Limb (tissue), 2 donors: ENCODE measurements around the gene TST.

Experiments
- DNase-seq, 2 donors: peaks; one replicate each; pipeline ENCODE4 v3.0.0-alpha.2; 2016; ENCODE audit errors: extremely low spot score in 2 of 2

The TST gene

DNA sequence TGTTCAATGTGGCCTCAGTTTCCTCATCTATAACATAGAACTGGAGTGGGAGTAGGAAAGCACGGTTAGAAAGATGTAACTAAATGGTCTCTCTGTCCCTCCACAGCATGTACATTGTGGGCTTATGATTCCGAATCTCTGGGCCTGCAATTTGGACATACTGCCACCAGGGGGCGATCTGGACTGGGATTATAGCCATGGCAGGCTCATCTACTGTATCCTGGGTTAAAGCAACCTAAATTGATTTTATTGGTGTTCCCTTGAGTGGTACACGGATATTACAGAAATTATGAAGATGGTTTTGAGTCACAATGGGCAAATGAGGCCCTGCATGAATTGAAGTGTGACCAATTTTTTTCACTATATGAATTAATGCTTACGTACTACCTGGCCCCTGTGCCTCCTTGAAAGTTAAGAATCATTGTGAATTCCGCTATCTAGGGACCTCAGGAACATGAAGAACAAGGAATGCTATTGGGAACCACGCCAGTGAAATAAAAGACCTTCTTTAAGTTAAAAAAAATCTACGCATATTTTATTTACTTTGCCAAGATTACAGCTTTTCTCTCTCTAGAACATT is 32.9 kb downstream of the TST start:
- no peak for DNase-seq

DNA sequence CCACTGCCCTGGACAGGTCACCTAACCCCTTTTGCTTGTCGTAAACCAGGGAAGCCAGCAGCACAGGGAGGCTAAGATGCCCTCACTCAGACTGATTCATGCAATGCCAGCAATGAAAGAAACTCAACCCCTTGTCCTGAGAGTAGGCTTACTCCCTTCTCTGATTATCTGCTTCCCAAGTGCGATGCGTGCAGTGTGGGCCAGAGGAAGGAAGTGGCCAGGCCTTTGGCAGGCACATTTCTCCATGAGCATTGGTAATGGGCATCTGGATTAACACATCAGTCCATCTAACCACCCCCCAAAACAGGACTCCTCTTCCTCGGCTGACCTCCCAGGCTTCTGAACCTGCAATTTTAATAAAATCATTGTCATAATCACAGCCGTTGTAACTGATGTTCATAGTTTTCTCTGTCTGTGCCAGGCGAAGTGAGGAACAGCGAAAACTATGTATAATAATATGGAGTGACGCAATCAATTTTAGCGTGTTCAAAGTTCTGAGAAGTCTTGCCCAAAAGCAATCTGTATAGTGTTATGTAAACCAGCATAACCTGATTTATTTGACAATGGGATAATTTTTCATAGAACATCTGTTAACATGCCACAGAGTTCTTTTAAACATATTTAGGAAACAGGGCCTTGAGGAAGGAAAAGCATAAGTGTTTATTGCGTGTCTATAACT is 33.9 kb downstream of the TST start:
- DNase-seq = no peak

DNA sequence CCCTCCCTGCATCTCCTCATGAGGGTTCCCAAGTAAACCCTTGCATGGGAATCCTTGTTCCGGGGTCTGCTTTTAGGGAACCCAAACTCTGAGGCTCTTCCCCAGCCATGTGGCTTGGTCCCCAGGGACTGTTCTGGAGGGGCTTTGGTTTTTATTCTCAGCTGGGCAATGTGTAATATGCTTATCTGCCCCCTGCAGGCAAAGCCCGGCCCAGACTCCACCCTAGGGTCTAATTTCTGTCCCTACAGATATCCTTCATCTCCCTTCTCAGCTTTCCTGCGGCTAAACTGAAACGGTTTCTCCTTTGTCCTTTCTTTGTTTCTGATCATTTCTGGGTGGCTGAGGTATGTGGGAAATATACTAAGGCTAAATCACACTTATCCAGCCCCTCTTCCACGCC is 37.1 kb downstream of the TST start:
- DNase-seq = no peak

DNA sequence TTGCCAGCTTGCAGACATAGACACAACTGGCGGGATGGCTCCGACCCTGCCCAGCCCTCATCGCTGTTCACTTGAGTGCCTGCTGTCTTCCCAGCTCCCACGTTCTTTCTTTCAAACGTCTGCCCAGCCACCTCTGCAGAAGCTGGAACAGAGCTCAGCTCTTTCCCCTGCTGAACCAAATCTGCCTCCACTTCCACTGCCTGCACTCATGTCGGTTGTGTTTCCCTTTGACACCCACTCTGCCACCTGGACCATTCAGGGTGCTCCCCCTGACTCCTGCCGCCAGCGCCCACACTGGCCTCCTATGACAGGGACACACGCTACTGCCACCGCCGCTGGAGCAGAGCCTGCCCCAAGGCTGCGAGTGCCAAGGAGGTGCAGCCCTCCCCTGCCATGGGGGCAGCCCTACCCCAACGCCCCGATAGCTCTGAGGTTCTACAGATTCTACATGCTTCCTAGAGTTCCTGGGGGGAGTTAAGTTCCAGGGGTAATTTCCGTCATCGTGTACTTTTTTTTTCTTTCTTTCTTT is 37.9 kb downstream of the TST start:
- no peak for DNase-seq

DNA sequence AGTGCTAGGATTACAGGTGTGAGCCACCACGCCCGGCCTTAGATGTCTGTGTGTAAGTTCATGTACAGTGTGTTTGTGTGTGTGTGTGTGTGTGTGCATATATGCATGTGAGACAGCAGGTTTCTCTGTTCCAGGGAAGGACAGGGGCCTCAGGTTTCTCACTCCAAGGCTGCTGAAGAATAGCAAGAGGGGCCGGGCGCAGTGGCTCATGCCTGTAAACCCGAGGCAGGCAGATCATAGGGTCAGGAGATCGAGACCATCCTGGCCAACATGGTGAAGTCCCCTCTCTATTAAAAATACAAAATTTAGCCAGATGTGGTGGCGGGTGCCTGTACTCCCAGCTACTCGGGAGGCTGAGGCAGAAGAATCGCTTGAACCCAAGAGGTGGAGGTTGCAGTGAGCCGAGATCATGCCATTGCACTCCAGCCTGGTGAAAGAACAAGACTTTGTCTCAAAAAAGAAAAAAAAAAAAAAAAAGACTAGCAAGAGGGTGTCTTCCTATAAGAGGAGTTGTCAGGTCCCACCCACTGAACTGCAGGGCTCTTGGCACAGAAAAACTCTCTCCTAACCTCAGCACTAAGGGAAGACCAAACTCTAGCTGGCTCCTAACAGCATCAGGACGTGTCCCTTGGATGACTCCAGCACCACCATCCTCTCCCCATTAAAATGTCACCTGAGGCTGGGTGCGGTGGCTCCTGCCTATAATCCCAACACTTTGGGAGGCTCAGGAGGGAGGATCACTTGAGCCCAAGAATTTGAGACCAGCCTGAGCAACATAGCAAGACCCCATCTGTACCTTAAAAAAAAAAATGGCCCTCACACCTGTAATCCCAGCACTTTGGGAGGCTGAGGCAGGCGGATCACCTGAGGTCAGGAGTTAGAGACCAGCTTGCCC is 40.0 kb downstream of the TST start:
- no peak for DNase-seq

DNA sequence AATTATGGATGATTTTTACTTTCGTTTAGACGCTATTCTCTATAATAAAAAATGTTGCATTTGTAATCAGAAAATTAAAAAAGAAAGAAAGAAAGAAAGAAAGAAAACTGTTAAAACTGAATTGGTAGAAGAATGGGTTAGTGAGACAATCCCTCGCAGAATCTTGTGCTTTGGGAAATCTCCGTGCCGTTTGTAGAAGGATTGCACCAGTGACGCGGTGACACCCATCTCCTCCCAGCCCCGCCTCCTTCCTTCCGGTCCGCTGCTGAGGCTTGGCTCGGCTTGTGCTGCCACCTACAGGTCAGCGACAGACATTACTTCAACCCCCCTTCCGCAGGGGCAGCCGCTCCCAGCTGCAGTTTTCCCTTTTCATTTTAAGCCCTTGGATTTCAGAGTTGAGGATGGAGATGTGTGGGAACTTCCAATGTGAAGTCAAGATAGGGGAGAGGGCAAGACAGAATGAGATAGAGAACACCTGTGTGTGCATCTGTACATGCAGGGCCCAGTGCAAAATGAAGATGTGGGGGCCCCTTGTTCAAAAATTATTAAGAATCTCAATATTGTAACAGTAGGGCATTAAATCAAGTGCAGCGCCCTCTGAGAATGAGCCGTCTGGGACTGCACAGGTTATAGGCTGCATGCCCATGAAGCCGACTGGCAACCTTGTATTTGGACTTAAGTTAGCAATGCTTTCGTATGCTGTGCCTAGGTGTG is 41.1 kb downstream of the TST start:
- peak; percentile 93 for DNase-seq

DNA sequence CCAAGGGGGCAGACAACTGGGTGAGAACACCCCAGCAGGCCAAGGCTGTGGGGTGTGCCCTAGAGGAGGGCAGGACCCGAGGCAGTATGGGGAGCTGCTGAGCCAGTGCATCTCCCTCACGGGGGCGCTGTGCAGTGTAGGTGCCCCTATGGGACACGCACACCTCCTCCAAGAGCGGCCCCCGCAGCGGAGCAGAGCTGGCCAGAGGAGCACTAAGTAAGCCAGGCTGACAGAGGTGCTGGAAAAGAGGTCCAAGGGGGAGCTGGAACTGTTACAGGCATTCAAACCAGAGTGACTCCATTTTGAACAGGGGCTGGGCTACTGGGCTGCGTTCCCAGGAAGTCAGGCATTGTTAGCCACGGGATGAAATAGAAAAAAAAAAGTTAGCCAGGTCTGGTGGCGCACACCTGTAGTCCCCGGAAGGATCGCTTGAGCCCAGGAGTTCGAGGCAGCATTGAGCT is 41.8 kb downstream of the TST start:
- DNase-seq = no peak

DNA sequence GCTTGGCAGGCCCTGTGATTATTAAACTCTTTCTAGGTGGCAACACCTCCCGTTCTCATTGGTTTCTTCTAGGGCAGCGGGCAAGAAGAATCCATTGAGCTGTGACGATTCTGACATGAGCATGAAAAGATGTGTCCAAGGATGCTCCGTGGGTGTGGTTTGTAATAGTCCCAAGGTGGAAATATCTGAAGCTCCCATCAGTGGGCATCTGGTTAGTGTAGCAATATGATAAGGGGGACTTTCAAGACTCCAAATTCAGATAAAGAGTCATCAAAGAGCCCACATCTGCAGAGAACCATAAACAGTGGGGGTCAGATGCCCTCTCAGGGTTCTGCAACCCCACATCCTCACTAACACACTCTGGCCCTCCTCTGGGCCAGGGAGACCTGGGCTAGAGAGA is 42.6 kb downstream of the TST start:
- DNase-seq = no peak

DNA sequence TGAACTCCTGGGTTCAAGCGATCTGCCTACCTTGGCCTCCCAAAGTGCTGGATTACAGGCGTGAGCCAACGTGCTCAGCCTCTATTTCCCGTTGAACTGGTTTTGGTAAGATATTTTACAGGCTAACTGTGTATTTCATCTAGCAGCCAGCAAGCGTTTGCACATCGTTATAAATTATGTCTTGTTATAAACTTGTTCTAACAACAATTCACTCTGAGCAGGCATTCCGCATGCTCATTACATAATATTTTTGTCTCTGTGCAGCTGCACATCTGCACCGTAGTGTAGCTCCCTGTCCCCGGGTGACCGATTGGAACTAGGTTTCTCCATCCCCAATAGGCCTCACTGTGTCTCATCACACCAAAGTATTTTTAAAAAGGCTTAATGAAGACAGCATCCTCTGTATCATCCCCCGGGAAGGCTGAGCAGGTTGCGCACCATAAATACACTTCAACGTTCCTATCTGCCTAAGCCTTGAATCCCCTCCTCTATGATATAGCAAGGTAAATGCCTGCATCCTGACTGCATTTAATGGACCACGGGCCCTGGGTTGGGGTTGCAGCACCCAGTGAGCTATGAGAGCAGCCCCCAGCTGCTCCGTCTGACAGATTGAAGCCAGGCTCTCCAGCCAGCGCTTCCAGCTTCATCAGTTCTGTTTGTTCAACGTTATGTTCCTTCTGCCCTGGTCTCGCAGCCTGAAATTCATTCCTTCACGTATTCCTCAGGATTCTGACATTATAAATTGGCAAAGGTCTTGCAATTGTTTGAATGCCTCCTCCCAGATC is 47.7 kb downstream of the TST start:
- DNase-seq = no peak

DNA sequence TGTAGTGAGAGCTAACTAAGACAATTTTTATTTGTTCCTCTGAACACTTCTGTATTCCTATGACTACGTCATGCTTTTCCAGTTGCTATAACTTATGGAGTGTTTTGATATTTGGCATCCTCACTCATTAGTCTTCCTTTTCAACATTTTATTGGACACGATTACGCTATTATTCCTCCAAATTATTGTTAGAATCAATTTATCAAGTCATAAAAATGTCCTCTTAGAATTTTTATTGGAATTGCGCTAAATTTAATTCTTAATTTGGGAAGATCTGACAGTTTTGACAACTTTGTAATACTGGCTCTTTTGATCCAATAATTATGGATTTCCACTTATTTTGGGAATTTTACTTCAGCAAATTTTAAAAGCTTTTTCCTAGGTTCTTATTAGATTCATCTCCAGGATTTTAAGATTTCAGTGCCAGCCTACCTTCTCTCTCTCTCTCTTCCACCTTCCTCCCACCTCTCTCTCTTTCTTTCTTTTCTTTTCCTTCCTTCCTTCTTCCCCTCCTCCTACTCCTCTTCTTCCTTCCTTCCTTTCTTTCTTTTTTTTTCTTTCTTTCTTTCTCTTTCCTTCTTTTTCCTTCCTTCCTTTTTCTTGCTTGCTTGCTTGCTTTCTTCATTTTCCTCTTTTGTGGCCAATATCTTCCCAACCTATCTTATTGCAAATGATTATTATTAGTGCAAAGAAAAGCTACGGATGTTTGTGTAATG is 50.8 kb downstream of the TST start:
- DNase-seq = no peak

DNA sequence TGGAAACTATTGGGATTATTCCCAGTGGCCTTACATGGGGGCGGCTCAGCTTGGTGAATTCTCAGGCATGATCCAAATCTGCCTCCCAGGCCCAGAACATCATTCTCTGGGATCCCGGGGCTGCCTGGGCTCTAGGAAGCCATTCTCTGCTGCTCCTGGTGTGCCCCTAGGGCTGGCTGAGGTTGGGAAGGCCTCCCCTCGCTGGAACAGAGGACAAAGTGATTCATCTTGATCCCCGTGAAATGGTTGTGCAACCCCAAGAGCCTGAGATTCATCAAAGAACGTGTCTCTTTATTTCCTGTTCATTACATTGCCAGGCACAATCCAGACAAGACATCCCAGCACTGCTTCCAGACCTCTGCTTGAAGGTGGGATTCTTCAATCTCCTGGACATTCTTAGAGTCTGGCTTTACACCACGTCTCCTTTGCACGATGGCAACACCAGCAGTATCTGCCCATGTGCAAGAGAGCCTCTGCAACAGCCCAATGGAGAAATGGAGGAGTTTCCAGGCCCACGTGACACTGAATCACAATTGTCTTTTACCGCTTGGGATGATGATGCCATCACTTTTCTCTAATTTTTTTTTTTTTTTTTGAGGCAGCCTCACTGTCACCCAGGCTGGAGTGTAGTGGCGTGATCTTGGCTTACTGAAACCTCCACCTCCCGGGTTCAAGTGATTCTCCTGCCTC is 52.3 kb downstream of the TST start:
- no peak for DNase-seq

DNA sequence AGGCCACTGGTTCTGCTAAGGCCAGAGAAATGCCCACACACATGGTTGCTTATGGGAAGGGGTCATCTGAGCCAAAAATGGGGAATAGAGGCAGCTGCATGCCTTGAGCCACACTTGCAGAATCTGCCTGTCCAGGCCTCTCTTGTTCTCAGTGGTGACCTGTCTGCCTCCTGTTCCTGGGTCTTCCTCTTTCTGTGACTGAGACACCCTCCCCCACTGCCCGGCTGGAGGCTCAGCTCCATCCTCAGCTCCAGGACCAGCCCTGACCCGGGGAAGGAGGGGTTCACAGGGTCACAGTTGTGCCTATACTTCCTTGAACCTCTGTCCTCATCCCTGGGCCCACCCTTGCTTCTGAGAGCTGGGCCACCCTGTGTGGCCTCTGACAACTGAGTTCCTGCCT is 53.6 kb downstream of the TST start:
- DNase-seq = no peak

DNA sequence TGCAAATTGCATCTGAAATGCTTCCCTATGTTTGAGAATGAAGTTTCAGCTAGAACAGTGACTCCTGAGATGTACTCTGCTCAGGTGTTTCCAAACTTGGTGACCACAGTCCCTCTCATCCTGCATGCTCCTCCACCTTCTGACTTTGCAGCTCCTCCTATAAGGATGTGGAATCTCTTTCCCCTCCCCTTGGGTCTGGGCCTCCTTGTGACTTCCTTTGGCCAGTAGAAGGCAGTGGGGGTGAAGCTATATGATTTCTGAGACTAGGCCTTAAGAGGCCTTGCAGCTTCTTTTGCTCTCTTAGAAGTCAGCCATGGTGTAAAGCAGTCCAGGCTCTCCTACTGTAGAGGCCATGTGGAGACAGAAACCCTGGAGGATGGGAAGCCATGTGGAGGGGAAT is 55.1 kb downstream of the TST start:
- DNase-seq = no peak

DNA sequence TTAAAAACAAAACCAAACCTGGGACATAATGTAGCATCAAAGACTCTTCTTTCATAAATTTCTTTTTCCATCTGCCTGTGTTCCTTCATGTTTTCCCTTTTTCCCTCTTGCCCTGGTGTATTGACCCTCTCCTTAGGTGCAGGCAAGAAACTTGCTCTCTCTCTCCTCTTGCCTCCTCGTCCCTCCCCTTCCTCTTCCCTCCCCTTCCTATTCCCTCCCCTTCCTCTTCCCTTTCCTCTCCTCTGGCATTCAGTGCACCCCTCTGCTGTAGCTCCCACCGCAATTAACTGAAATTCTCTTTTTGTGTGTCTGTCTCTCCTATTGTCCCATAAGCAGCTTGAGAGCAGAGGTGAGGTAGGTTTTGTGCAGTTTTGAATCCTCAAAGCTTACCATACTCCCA is 55.9 kb downstream of the TST start:
- DNase-seq = no peak

DNA sequence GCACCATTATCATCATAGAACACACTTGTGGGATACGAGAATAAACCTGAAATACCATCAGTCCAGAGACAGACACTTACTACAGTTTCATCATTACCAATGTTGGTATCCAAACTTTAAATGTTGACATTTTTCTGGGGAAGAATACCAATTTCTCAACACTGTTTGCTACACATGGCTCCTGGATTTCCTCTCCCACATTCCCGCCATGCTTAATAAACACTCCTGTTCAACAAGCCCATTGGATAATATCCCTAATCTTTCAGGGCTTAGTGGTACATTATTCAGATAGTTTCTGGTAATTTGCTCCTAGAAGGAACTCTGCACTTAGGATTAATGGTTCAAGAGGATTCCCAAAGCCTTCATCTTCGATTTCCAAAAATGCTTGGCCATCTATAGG is 57.6 kb downstream of the TST start:
- no peak for DNase-seq
